H1 (cell line): ENCODE data around the gene SLC45A1. TPM values are rescaled to one million over a fixed set of nuclear protein-coding genes. Genes with fewer than 3 reads are reported as not detected.

Experiments
- CTCF ChIA-PET: fragments of 300-600 bp; sonication (Branson Sonifier 250); formaldehyde crosslinking; loops from one replicate; lab custom pipeline; 2021; ENCODE audit not compliant: partially characterized antibody; lab: Charles Lee
- POLR2A ChIA-PET: fragments of 300-600 bp; sonication (Branson Sonifier 250); formaldehyde crosslinking; loops from one replicate; lab custom pipeline; 2021; ENCODE audit warnings: inconsistent platforms; ENCODE audit not compliant: partially characterized antibody; lab: Charles Lee
- DNase-seq, 2 experiments: peaks; one replicate each; pipeline versions ENCODE4 v3.0.0 to v3.0.0-alpha.2; 2010 to 2022; ENCODE audit warnings: low spot score in 2 of 2, low read depth in 1 of 2, mixed read lengths in 1 of 2
- FAIRE-seq: peaks from 2 replicates; lab custom pipeline; 2011; peaks lifted over from hg19 to GRCh38; lab: Jason Lieb, UNC
- H2AFZ ChIP-seq: 2 replicates; pipeline ENCODE4 v1.8.1; 2012; ENCODE audit warnings: low read length, inconsistent platforms
- H2AK5ac ChIP-seq: 2 replicates; pipeline ENCODE4 v1.6.1; 2013; ENCODE audit warnings: low read depth, low read length
- H2BK120ac ChIP-seq: replicated peaks from 2 replicates; pipeline ENCODE3; 2013; ENCODE audit warnings: low read depth, low read length, inconsistent platforms
- H2BK12ac ChIP-seq: 2 replicates; pipeline ENCODE4 v1.6.1; 2013; ENCODE audit warnings: low read depth, low read length
- H2BK15ac ChIP-seq: 2 replicates; pipeline ENCODE4 v1.6.1; 2013; ENCODE audit warnings: low read length
- H2BK20ac ChIP-seq: 2 replicates; pipeline ENCODE4 v1.6.1; 2013; ENCODE audit warnings: low read length
- H2BK5ac ChIP-seq: 2 replicates; pipeline ENCODE4 v1.6.1; 2013; ENCODE audit warnings: low read depth, low read length
- H3K14ac ChIP-seq: 2 replicates; pipeline ENCODE4 v1.6.1; 2013; ENCODE audit warnings: inconsistent platforms; ENCODE audit not compliant: insufficient read length
- H3K18ac ChIP-seq: 2 replicates; pipeline ENCODE4 v1.6.1; 2013; ENCODE audit warnings: low read length; ENCODE audit errors: extremely low read depth
- H3K23ac ChIP-seq: 2 replicates; pipeline ENCODE4 v1.6.1; 2013; ENCODE audit warnings: inconsistent platforms; ENCODE audit not compliant: insufficient read length
- H3K23me2 ChIP-seq: 2 replicates; pipeline ENCODE4 v1.6.1; 2013; ENCODE audit warnings: low read depth, low read length
- H3K27ac ChIP-seq: 2 replicates; pipeline ENCODE4 v1.6.1; 2011; ENCODE audit warnings: low read depth, low read length, inconsistent platforms
- H3K27me3 ChIP-seq, 4 experiments: replicated peaks in 1 of 4; 1 replicate in 1 of 4; 2 replicates in 3 of 4; pipeline versions ENCODE4 v1.6.1 to v1.8.1; 2011 to 2013; ENCODE audit warnings: low read length in 3 of 4, mild to moderate bottlenecking in 3 of 4, inconsistent platforms in 2 of 4, mixed read lengths in 2 of 4, moderate library complexity in 1 of 4; ENCODE audit not compliant: control insufficient read depth in 3 of 4, insufficient read depth in 3 of 4; ENCODE audit errors: extremely low read depth in 1 of 4
- H3K36me3 ChIP-seq, 4 experiments: 2 replicates each; pipeline versions ENCODE4 v1.6.1 to v1.8.1; 2011 to 2013; ENCODE audit warnings: mild to moderate bottlenecking in 4 of 4, low read length in 3 of 4, moderate library complexity in 2 of 4, control low read depth in 1 of 4, inconsistent platforms in 1 of 4; ENCODE audit not compliant: insufficient read depth in 4 of 4, control insufficient read depth in 2 of 4
- H3K4ac ChIP-seq: replicated peaks from 2 replicates; pipeline ENCODE3; 2013; ENCODE audit warnings: low read length, low read depth, mixed read lengths, inconsistent platforms; ENCODE audit not compliant: insufficient read length
- H3K4me1 ChIP-seq, 4 experiments: replicated peaks in 1 of 4; 1 replicate in 1 of 4; 2 replicates in 3 of 4; pipeline versions ENCODE4 v1.6.1 to v1.8.1; 2011 to 2013; ENCODE audit warnings: low read length in 3 of 4, inconsistent platforms in 2 of 4, mixed read lengths in 1 of 4; ENCODE audit not compliant: insufficient read depth in 4 of 4, control insufficient read depth in 3 of 4
- H3K4me2 ChIP-seq, 2 experiments: 2 replicates each; pipeline versions ENCODE4 v1.6.1 to v1.8.1; 2011 to 2013; ENCODE audit warnings: low read depth in 2 of 2, low read length in 2 of 2, control low read depth in 1 of 2, inconsistent platforms in 1 of 2, mild to moderate bottlenecking in 1 of 2; ENCODE audit not compliant: insufficient read depth in 1 of 2
- H3K4me3 ChIP-seq, 4 experiments: fragments of 200-600, 300-600 bp in 1 of 4; sonication (generic), shearing (Covaris generic), sonication (Bioruptor Twin) in 1 of 4; 2 replicates each; pipeline versions ENCODE4 v1.5.1 to v1.8.1; 2011 to 2016; ENCODE audit warnings: low read length in 4 of 4, low read depth in 3 of 4, control low read depth in 2 of 4, inconsistent platforms in 2 of 4, mild to moderate bottlenecking in 2 of 4, mixed read lengths in 1 of 4, moderate library complexity in 1 of 4; ENCODE audit not compliant: insufficient read depth in 2 of 4; ENCODE audit errors: extremely low read depth in 1 of 4
- H3K56ac ChIP-seq: replicated peaks from 2 replicates; pipeline ENCODE3; 2013; ENCODE audit warnings: low read depth, mild to moderate bottlenecking, mixed read lengths, low read length, inconsistent platforms; ENCODE audit not compliant: insufficient read length
- H3K79me1 ChIP-seq: 2 replicates; pipeline ENCODE4 v1.6.1; 2013; ENCODE audit warnings: low read depth, low read length, control low read depth
- H3K79me2 ChIP-seq, 2 experiments: 2 replicates each; pipeline versions ENCODE4 v1.6.1 to v1.8.1; 2012 to 2013; ENCODE audit warnings: low read length in 2 of 2, mild to moderate bottlenecking in 2 of 2, inconsistent platforms in 1 of 2; ENCODE audit not compliant: insufficient read depth in 2 of 2, control insufficient read depth in 1 of 2
- H3K9ac ChIP-seq, 4 experiments: replicated peaks in 1 of 4; 1 replicate in 1 of 4; 2 replicates in 3 of 4; pipeline versions ENCODE4 v1.6.1 to v1.8.1; 2011 to 2013; ENCODE audit warnings: low read depth in 3 of 4, low read length in 3 of 4, control low read depth in 2 of 4, mild to moderate bottlenecking in 2 of 4, moderate library complexity in 2 of 4, inconsistent platforms in 1 of 4; ENCODE audit errors: extremely low read depth in 1 of 4
- H3K9me3 ChIP-seq, 2 experiments: 2 replicates each; pipeline versions ENCODE4 v1.6.1 to v1.8.1; 2012 to 2013; ENCODE audit warnings: mild to moderate bottlenecking in 2 of 2, moderate library complexity in 2 of 2, control low read depth in 1 of 2, inconsistent platforms in 1 of 2, low read depth in 1 of 2, low read length in 1 of 2, mixed read lengths in 1 of 2; ENCODE audit not compliant: insufficient read depth in 2 of 2
- H4K20me1 ChIP-seq, 2 experiments: replicated peaks in 1 of 2; 2 replicates each; pipeline versions ENCODE3 to v1.8.1; 2011 to 2013; ENCODE audit warnings: inconsistent platforms in 2 of 2, low read length in 2 of 2, mild to moderate bottlenecking in 1 of 2; ENCODE audit not compliant: insufficient read depth in 2 of 2, control insufficient read depth in 1 of 2
- H4K5ac ChIP-seq: 2 replicates; pipeline ENCODE4 v1.6.1; 2013; ENCODE audit warnings: low read length, low read depth, mixed read lengths, inconsistent platforms; ENCODE audit not compliant: insufficient read length
- H4K8ac ChIP-seq: 2 replicates; pipeline ENCODE4 v1.8.0; 2013; ENCODE audit warnings: mild to moderate bottlenecking, moderate library complexity, low read length, inconsistent platforms; ENCODE audit not compliant: insufficient read depth; ENCODE audit errors: extremely low read depth
- H4K91ac ChIP-seq: replicated peaks from 2 replicates; pipeline ENCODE3; 2013; ENCODE audit warnings: low read length, mixed read lengths, inconsistent platforms; ENCODE audit not compliant: insufficient read length
- ASH2L ChIP-seq: fragments of 200-600, 300-600 bp; sonication (generic); IDR thresholded peaks from one replicate; pipeline ENCODE4 v1.7.1; 2017; ENCODE audit warnings: low read length
- CREB1 ChIP-seq: IDR thresholded peaks from 2 replicates; pipeline ENCODE4 v1.6.1; 2012; ENCODE audit warnings: inconsistent platforms
- HDAC6 ChIP-seq: IDR thresholded peaks from one replicate; pipeline ENCODE4 v1.7.1; 2012; ENCODE audit warnings: low read depth, mild to moderate bottlenecking, inconsistent platforms, low read length, moderate library complexity
- RAD21 ChIP-seq, 2 experiments: IDR thresholded peaks in 1 of 2; conservative IDR thresholded peaks in 1 of 2; 2 replicates each; pipeline ENCODE4 v1.6.1; 2011; ENCODE audit warnings: low read depth in 2 of 2, low read length in 2 of 2, improper control_type of control experiment in 1 of 2, inconsistent platforms in 1 of 2, mild to moderate bottlenecking in 1 of 2, moderate library complexity in 1 of 2
- SIN3A ChIP-seq, 2 experiments: IDR thresholded peaks in 1 of 2; conservative IDR thresholded peaks in 1 of 2; 2 replicates each; pipeline ENCODE4 v1.6.1; 2011 to 2012; ENCODE audit warnings: low read length in 2 of 2, improper control_type of control experiment in 1 of 2, low read depth in 1 of 2, mild to moderate bottlenecking in 1 of 2
- TEAD4 ChIP-seq: IDR thresholded peaks from 2 replicates; pipeline ENCODE4 v1.6.1; 2012; ENCODE audit warnings: low read depth, low read length, inconsistent platforms, mixed read lengths
- YY1 ChIP-seq: IDR thresholded peaks from 2 replicates; pipeline ENCODE4 v1.6.1; 2011; ENCODE audit warnings: low read depth, mild to moderate bottlenecking, low read length
- WGBS, 2 experiments: shearing (Covaris generic) in 1 of 2; methylation state at CpG; one replicate each; pipeline versions ENCODE4 v1.1.6 to v1.1.7; 2013 to 2015; ENCODE audit warnings: low lambda C conversion rate in 2 of 2, mixed read lengths in 2 of 2, inconsistent platforms in 1 of 2, low coverage in 1 of 2, missing lambda C conversion rate in 1 of 2; ENCODE audit not compliant: insufficient replicate concordance in 2 of 2, insufficient coverage in 1 of 2, insufficient read length in 1 of 2; ENCODE audit errors: extremely low coverage in 1 of 2, missing lambda C conversion rate in 1 of 2; 5-methylcytosine and 5-hydroxymethylcytosine counted together
- polyA plus RNA-seq, 7 experiments: library from polyadenylated mRNA; depleted of rRNA in 3 of 7; stranded (reverse) in 5 of 7; unstranded in 2 of 7; fragments of >200 nt in 5 of 7; fragments of 200-250 nt in 2 of 7; gene quantifications; 1 replicate in 5 of 7; 2 replicates in 1 of 7; 4 replicates in 1 of 7; pipeline versions ENCODE4 v1.2.1 to v1.2.3, GENCODE V29; 2011 to 2013; ENCODE audit warnings: missing spikeins in 2 of 7, mixed read lengths in 2 of 7
- total RNA-seq: library from RNA; stranded (reverse); fragmentation: NEBNext Ultra II Directional; extraction: Animal tissue kit (Norgen Biotek cat#: 25700); gene quantifications from 2 replicates; pipeline ENCODE4 v1.2.1, GENCODE V29; 2021

Gene SLC45A1
- total and polyA plus RNA-seq, 2 of the 8 experiments (the other 6 are each of a cell fraction or from before 2014, with no cell fraction given), result 1.0 to 1.7 TPM

- Histone ChIP-seq H4K20me1 (no peaks in the 10 kb centered on the region), H2BK20ac (peak overlapping the region; percentile 91), H3K14ac (no peak overlapping the region), H3K4me2 (0 out of 4 replicates have a peak overlapping the region, but pooled peaks of 1 of the 2 experiments have one; percentile 32), H3K56ac (no peak overlapping the region), H2BK5ac (peak overlapping the region; percentile 95; the same call in 1 of the 2 replicates), H2BK120ac (peak overlapping the region; percentile 29), H3K36me3 (no peaks in the 10 kb centered on the region), H2BK15ac (peak overlapping the region; percentile 88; the same call in 1 of the 2 replicates), H3K23me2 (peaks cover 4% of the 10 kb centered on the region; the same call in 1 of the 2 replicates), H3K4me3 (no peak overlapping the region), H3K4me1 (peaks cover 0 to 16% (median 10%) of the 10 kb centered on the region in 4 experiments; a peak in 6 of 7 replicates), H3K4ac (no peak overlapping the region), H3K9me3 (no peaks in the 10 kb centered on the region), H2AK5ac (no peak overlapping the region), H3K27ac (no peak overlapping the region), H2AFZ (peak overlapping the region; percentile 52), H3K79me2 (no peaks in the 10 kb centered on the region), H3K18ac (peak overlapping the region; percentile 88), H3K27me3 (peaks cover 0 to 25% (median 13%) of the 10 kb centered on the region in 4 experiments; a peak in 6 of 7 replicates), H4K8ac (peak overlapping the region; percentile 63; the same call in 1 of the 2 replicates), H4K5ac (peak overlapping the region; percentile 3), H3K23ac (no peak overlapping the region), H2BK12ac (peak overlapping the region; percentile 99), H3K79me1 (no peaks in the 10 kb centered on the region), H4K91ac (peak overlapping the region; percentile 92), H3K9ac (no peak overlapping the region)
- peak; percentile 46 to 86 for DNase-seq
- ChIA-PET POLR2A (interaction anchor here (0.7 to 2.5 kb wide), 14 partner anchors 9 to 340 kb away, joined by 3 to 12 read pairs (median 4); partner anchors contain the start of gene ERRFI1), CTCF (interaction anchor here (0.6 to 11.7 kb wide), 67 partner anchors 9 to 653 kb away, joined by 3 to 249 read pairs (median 5); partner anchors contain the start of gene ERRFI1)
- 49% methylated on average over 16 of the region's 21 CpGs; no CpG with 5 or more reads in 1 of the 2 experiments for WGBS, 2 experiments
- peak; percentile 81 for FAIRE-seq
- TF ChIP-seq ASH2L, result no peak
- TF ChIP-seq RAD21 (IDR thresholded peaks at IDR 0.05 in 1 of 2, conservative IDR thresholded peaks at IDR 0.05 in 1 of 2; ENCODE audit: low read depth in 2 of 2, low read length in 2 of 2), result peak; percentile 99 to 100
- TF ChIP-seq YY1, result 0 out of 2 replicates have a peak, but pooled peaks have one; percentile 29
- peak in 1 of 2 experiments; percentile 51; a peak in 1 of 4 replicates for TF ChIP-seq SIN3A (conservative IDR thresholded peaks at IDR 0.05 in 1 of 2, IDR thresholded peaks at IDR 0.05 in 1 of 2; ENCODE audit: low read depth in 1 of 2, low read length in 2 of 2)
- TF ChIP-seq CREB1, result no peak
- TF ChIP-seq HDAC6, result no peak
- TF ChIP-seq TEAD4, result 0 out of 2 replicates have a peak, but pooled peaks have one; percentile 11
Measured at GRCh38 chr1:8314346-8315280, 3.3 kb upstream of the SLC45A1 start.
